NB4 (cell line): ENCODE results near the gene MAPKAPK3.
A peak's percentile ranks its signal among the peaks of the same experiment; 100 is the strongest.

Experiments
- DNase-seq: peaks from one replicate; pipeline ENCODE4 v3.0.0; 2010; ENCODE audit warnings: low read depth
- H3K4me3 ChIP-seq: one replicate; pipeline ENCODE4 v1.5.1; 2011; ENCODE audit warnings: mild to moderate bottlenecking, low read depth, low read length, moderate library complexity
- MYC ChIP-seq: IDR thresholded peaks from 2 replicates; pipeline ENCODE4 v1.6.1; 2011; ENCODE audit warnings: low read depth, low read length
- POLR2A ChIP-seq: IDR thresholded peaks from 2 replicates; pipeline ENCODE4 v1.6.1; 2011; ENCODE audit warnings: mild to moderate bottlenecking; ENCODE audit not compliant: insufficient read length; ENCODE audit errors: extremely low read depth
- TF ChIP-seq, protein P1 (sequence below): IDR thresholded peaks from 2 replicates; pipeline ENCODE4 v1.6.1; 2011; ENCODE audit warnings: low read depth, low read length
- TF ChIP-seq, protein P2 (sequence below): IDR thresholded peaks from one replicate; pipeline ENCODE4 v1.5.1; 2012; ENCODE audit warnings: low read depth, low read length

Gene MAPKAPK3

GRCh38 chr3:50625231-50626182, 8.6 kb downstream of the MAPKAPK3 start:
- TF ChIP-seq MYC (no peak), POLR2A (no peak)
- TF ChIP-seq, protein P1, sequence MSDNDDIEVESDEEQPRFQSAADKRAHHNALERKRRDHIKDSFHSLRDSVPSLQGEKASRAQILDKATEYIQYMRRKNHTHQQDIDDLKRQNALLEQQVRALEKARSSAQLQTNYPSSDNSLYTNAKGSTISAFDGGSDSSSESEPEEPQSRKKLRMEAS, result no peak
- TF ChIP-seq, protein P2, sequence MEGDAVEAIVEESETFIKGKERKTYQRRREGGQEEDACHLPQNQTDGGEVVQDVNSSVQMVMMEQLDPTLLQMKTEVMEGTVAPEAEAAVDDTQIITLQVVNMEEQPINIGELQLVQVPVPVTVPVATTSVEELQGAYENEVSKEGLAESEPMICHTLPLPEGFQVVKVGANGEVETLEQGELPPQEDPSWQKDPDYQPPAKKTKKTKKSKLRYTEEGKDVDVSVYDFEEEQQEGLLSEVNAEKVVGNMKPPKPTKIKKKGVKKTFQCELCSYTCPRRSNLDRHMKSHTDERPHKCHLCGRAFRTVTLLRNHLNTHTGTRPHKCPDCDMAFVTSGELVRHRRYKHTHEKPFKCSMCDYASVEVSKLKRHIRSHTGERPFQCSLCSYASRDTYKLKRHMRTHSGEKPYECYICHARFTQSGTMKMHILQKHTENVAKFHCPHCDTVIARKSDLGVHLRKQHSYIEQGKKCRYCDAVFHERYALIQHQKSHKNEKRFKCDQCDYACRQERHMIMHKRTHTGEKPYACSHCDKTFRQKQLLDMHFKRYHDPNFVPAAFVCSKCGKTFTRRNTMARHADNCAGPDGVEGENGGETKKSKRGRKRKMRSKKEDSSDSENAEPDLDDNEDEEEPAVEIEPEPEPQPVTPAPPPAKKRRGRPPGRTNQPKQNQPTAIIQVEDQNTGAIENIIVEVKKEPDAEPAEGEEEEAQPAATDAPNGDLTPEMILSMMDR, result no peak
- H3K4me3 ChIP-seq, result no peak overlapping the region
- DNase-seq, result no peak

GRCh38 chr3:50626401-50626800, 9.4 kb downstream of the MAPKAPK3 start:
- no peak overlapping the region for H3K4me3 ChIP-seq
- no peak for TF ChIP-seq MYC
- TF ChIP-seq POLR2A, result no peak
- TF ChIP-seq, protein P2, result no peak
- TF ChIP-seq, protein P1, result no peak
- no peak for DNase-seq

GRCh38 chr3:50627407-50628051, 10.6 kb downstream of the MAPKAPK3 start:
- no peak overlapping the region for H3K4me3 ChIP-seq
- TF ChIP-seq, protein P2, result no peak
- TF ChIP-seq MYC (no peak), POLR2A (no peak)
- TF ChIP-seq, protein P1, result no peak
- DNase-seq, result peak; percentile 72

- H3K4me3 ChIP-seq, result no peak overlapping the region
- no peak for DNase-seq
- TF ChIP-seq, protein P2, result no peak
- no peak for TF ChIP-seq MYC
- TF ChIP-seq POLR2A, result no peak
- TF ChIP-seq, protein P1, result no peak
Measured at GRCh38 chr3:50628601-50629000, 11.7 kb downstream of the MAPKAPK3 start.

GRCh38 chr3:50630394-50630793, 13.4 kb downstream of the MAPKAPK3 start:
- TF ChIP-seq, protein P1, result no peak
- TF ChIP-seq POLR2A (no peak), MYC (no peak)
- TF ChIP-seq, protein P2, result no peak

More at GRCh38 chr3:50630394-50630793, 13.4 kb downstream of the MAPKAPK3 start:
- no peak for DNase-seq
- H3K4me3 ChIP-seq, result no peak overlapping the region
